ENCODE measurements around the gene CCDC188.
A peak's percentile ranks its signal among the peaks of the same experiment; 100 is the strongest.

Gene CCDC188

GRCh38 chr22:20130731-20131596 lies 19.9 kb downstream of the CCDC188 start (continued):
- TF ChIP-seq BCL11B (tag by site-specific recombination; IDR thresholded peaks at IDR 0.05; ENCODE audit: low read depth) (peak; percentile 30; the same call in 1 of the 2 replicates), KLF1 (tag by site-specific recombination; IDR thresholded peaks at IDR 0.05) (peak; percentile 73), OVOL3 (tag by site-specific recombination; IDR thresholded peaks at IDR 0.05) (no peak), GLI4 (tag by site-specific recombination; IDR thresholded peaks at IDR 0.05) (no peak), KLF8 (tag by site-specific recombination; IDR thresholded peaks at IDR 0.05) (peak; percentile 72; the same call in 1 of the 2 replicates), ZNF214 (tag by site-specific recombination; IDR thresholded peaks at IDR 0.05; ENCODE audit: borderline replicate concordance) (no peak), SCRT1 (tag by site-specific recombination; IDR thresholded peaks at IDR 0.05; ENCODE audit: borderline replicate concordance) (no peak), ZNF776 (tag by site-specific recombination; IDR thresholded peaks at IDR 0.05; ENCODE audit: borderline replicate concordance) (no peak), ZNF501 (tag by site-specific recombination; IDR thresholded peaks at IDR 0.05) (no peak), ZNF311 (tag by site-specific recombination; IDR thresholded peaks at IDR 0.05; ENCODE audit: borderline replicate concordance) (no peak), ZNF624 (tag by site-specific recombination; IDR thresholded peaks at IDR 0.05) (no peak), HOXC10 (CRISPR knock-in tag; IDR thresholded peaks at IDR 0.05) (no peak), SCRT2 (tag by site-specific recombination; IDR thresholded peaks at IDR 0.05) (no peak), ZNF335 (tag by site-specific recombination; conservative IDR thresholded peaks at IDR 0.05) (peak; percentile 81), GLIS1 (tag by site-specific recombination; IDR thresholded peaks at IDR 0.05) (peak; percentile 37), TCF7L2 (IDR thresholded peaks at IDR 0.05; ENCODE audit: borderline replicate concordance, low read depth, low read length) (no peak), SALL2 (tag by site-specific recombination; IDR thresholded peaks at IDR 0.05; ENCODE audit: borderline replicate concordance) (no peak), ZNF416 (tag by site-specific recombination; IDR thresholded peaks at IDR 0.05) (no peak), ZNF521 (tag by site-specific recombination; IDR thresholded peaks at IDR 0.05) (no peak), ZBTB17 (tag by site-specific recombination; IDR thresholded peaks at IDR 0.05) (0 out of 2 replicates have a peak, but pooled peaks have one; percentile 52), ZNF610 (tag by site-specific recombination; IDR thresholded peaks at IDR 0.05; ENCODE audit: borderline replicate concordance) (no peak), KLF10 (tag by site-specific recombination; IDR thresholded peaks at IDR 0.05) (peak; percentile 48; the same call in 1 of the 2 replicates), PRDM10 (tag by site-specific recombination; IDR thresholded peaks at IDR 0.05) (peak; percentile 47), ZNF148 (tag by site-specific recombination; IDR thresholded peaks at IDR 0.05; ENCODE audit: borderline replicate concordance) (no peak), ZNF138 (tag by site-specific recombination; IDR thresholded peaks at IDR 0.05; ENCODE audit: borderline replicate concordance) (no peak)
- TF ChIP-seq, protein P1, sequence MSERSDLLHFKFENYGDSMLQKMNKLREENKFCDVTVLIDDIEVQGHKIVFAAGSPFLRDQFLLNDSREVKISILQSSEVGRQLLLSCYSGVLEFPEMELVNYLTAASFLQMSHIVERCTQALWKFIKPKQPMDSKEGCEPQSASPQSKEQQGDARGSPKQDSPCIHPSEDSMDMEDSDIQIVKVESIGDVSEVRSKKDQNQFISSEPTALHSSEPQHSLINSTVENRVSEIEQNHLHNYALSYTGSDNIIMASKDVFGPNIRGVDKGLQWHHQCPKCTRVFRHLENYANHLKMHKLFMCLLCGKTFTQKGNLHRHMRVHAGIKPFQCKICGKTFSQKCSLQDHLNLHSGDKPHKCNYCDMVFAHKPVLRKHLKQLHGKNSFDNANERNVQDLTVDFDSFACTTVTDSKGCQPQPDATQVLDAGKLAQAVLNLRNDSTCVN (tag by site-specific recombination; optimal IDR thresholded peaks at IDR 0.05), result peak; percentile 44
- TF ChIP-seq, protein P2, sequence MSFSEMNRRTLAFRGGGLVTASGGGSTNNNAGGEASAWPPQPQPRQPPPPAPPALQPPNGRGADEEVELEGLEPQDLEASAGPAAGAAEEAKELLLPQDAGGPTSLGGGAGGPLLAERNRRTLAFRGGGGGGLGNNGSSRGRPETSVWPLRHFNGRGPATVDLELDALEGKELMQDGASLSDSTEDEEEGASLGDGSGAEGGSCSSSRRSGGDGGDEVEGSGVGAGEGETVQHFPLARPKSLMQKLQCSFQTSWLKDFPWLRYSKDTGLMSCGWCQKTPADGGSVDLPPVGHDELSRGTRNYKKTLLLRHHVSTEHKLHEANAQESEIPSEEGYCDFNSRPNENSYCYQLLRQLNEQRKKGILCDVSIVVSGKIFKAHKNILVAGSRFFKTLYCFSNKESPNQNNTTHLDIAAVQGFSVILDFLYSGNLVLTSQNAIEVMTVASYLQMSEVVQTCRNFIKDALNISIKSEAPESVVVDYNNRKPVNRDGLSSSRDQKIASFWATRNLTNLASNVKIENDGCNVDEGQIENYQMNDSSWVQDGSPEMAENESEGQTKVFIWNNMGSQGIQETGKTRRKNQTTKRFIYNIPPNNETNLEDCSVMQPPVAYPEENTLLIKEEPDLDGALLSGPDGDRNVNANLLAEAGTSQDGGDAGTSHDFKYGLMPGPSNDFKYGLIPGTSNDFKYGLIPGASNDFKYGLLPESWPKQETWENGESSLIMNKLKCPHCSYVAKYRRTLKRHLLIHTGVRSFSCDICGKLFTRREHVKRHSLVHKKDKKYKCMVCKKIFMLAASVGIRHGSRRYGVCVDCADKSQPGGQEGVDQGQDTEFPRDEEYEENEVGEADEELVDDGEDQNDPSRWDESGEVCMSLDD (tag by site-specific recombination; IDR thresholded peaks at IDR 0.05), result peak; percentile 60; the same call in 1 of the 2 replicates
- TF ChIP-seq, protein P3, sequence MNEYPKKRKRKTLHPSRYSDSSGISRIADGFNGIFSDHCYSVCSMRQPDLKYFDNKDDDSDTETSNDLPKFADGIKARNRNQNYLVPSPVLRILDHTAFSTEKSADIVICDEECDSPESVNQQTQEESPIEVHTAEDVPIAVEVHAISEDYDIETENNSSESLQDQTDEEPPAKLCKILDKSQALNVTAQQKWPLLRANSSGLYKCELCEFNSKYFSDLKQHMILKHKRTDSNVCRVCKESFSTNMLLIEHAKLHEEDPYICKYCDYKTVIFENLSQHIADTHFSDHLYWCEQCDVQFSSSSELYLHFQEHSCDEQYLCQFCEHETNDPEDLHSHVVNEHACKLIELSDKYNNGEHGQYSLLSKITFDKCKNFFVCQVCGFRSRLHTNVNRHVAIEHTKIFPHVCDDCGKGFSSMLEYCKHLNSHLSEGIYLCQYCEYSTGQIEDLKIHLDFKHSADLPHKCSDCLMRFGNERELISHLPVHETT (tag by site-specific recombination; IDR thresholded peaks at IDR 0.05), result no peak
